ENCODE data around the gene PRCD.

DNA sequence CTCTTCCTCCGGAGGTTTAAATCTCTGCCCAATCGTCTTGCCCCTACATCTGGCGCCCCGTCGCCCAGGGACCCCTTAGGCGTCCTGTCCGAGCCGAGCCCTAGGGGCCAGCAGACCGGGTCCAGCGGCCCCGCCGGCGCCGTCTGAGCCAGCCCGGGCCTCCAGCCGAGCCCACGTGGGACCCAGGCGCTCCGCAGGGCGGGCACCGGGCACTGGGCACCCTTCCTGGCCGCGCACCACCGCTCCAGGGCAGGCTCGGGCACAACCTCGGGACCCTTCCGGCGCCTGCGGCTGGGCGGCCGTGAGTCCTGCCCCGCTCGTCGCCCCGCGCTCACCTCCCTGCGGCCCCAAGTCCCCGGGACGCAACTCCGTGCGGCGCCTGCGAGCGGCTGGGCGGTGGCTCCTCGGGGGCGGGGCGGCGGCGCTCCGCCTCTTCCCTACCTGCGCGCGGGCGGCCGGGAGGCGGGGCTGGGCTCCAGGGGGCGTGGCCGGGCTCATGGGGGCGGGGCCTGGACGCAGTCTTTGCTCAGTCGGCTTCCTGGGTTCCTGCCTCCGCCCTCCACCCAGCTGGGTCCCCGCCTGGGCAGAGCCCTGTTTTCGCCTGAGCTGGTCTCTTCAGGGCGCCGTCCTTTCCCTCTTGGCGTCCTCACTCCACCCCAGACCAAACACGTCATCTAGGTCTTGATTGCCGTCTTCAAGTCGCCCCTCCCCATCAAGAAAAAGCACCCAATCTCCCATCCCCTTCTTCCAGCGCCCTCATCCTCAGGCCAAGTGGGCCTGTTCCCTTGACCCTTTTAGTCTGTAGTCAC is 38.6 kb upstream of the PRCD start, which contains the start of gene RHBDF2:
- TF ChIP-seq CTCF (IDR thresholded peaks at IDR 0.05) (peak in 2 of 6 experiments; percentile 11 to 14), POLR2A (IDR thresholded peaks at IDR 0.05) (peak in 3 of 4 donors; percentile 42 to 97 (median 90))

Data from esophagus squamous epithelium (tissue), 4 donors.